Measurements from ENCODE around the gene SLC25A24. TPM values are rescaled to one million over a fixed set of nuclear protein-coding genes. Genes with fewer than 3 reads are reported as not detected.
"Not testable (repeated sequence)": the region's sequence is repeated elsewhere in the genome, so short reads cannot be mapped to it uniquely, and the experiment has no call there.

The SLC25A24 gene
- total RNA-seq, 4 donors from 2014 or later = 6.8 to 12.3 (median 9.3) TPM

- no peaks in the 10 kb centered on the region for H3K36me3 ChIP-seq
- TF ChIP-seq POLR2A (IDR thresholded peaks at IDR 0.05) = no peak
- no peak for TF ChIP-seq CTCF (IDR thresholded peaks at IDR 0.05 in 4 of 5, conservative IDR thresholded peaks at IDR 0.05 in 1 of 5)
- H3K4me1 ChIP-seq = no peaks in the 10 kb centered on the region
- no peaks in the 10 kb centered on the region for H3K27me3 ChIP-seq
- no peak overlapping the region for H3K4me3 ChIP-seq
- in situ Hi-C loops (cut with MboI; ENCODE audit: low sequenced_read_pairs in 4 of 4) (loop anchor here in 3 of 4 donors (25.0 kb wide), 3 partner anchors 128 to 478 kb away; partner anchors contain the start of gene PRPF38B (in 1 of the 3)), intact Hi-C loops (cut with DNase I; ENCODE audit: low total_unique reads) (no loop called here)
- no peak overlapping the region for H3K27ac ChIP-seq
- no peaks in the 10 kb centered on the region for H3K9me3 ChIP-seq
- ATAC-seq (no peak), DNase-seq (no peak)
Observed at GRCh38 chr1:108208724-108209446, 8.7 kb upstream of the SLC25A24 start.

- H3K9me3 ChIP-seq, H3K27ac ChIP-seq, H3K36me3 ChIP-seq, H3K4me3 ChIP-seq, DNase-seq, ATAC-seq, H3K4me1 ChIP-seq, H3K27me3 ChIP-seq: not testable (repeated sequence)
- in situ Hi-C loops (cut with MboI; ENCODE audit: low sequenced_read_pairs in 4 of 4) (loop anchor here in 3 of 4 donors (25.0 kb wide), 3 partner anchors 134 to 484 kb away; partner anchors contain the start of gene PRPF38B (in 1 of the 3)), intact Hi-C loops (cut with DNase I; ENCODE audit: low total_unique reads) (loop anchor here (5.0 kb wide), 1 partner anchor 81 kb away; no protein-coding TSS in a partner anchor)
Observed at GRCh38 chr1:108203582-108203981, 3.4 kb upstream of the SLC25A24 start.

GRCh38 chr1:108201687-108202086, 1.5 kb upstream of the SLC25A24 start:
- intact Hi-C loops (cut with DNase I; ENCODE audit: low total_unique reads) = loop anchor here (5.0 kb wide), 1 partner anchor 79 kb away; no protein-coding TSS in a partner anchor
- ATAC-seq (no peak), DNase-seq (no peak)
- no peaks in the 10 kb centered on the region for H3K27me3 ChIP-seq
- H3K4me3 ChIP-seq = no peak overlapping the region
- H3K9me3 ChIP-seq = no peaks in the 10 kb centered on the region
- no peak overlapping the region for H3K27ac ChIP-seq
- no peak for TF ChIP-seq CTCF (IDR thresholded peaks at IDR 0.05 in 4 of 5, conservative IDR thresholded peaks at IDR 0.05 in 1 of 5)
- TF ChIP-seq POLR2A (IDR thresholded peaks at IDR 0.05) = no peak
- in situ Hi-C loops (cut with MboI; ENCODE audit: low sequenced_read_pairs in 4 of 4) = loop anchor here in 3 of 4 donors (25.0 kb wide), 3 partner anchors 136 to 486 kb away; partner anchors contain the start of gene PRPF38B (in 1 of the 3)
- H3K36me3 ChIP-seq = no peaks in the 10 kb centered on the region
- H3K4me1 ChIP-seq = peaks cover 18 to 19% of the 10 kb centered on the region in 2 donors

GRCh38 chr1:108200687-108201051, 526 bp upstream of the SLC25A24 start:
- Histone ChIP-seq H3K27me3 (no peaks in the 10 kb centered on the region), H3K4me3 (peak overlapping the region; percentile 84 to 97 (median 88)), H3K36me3 (no peaks in the 10 kb centered on the region), H3K4me1 (peaks cover 18 to 19% of the 10 kb centered on the region in 2 donors), H3K9me3 (no peaks in the 10 kb centered on the region), H3K27ac (peak overlapping the region; percentile 89 to 97 (median 92))
- peak; percentile 82 to 83 for ATAC-seq
- peak; percentile 55 to 58 for DNase-seq
- in situ Hi-C loops (cut with MboI; ENCODE audit: low sequenced_read_pairs in 4 of 4) (loop anchor here in 3 of 4 donors (25.0 kb wide), 3 partner anchors 137 to 487 kb away; partner anchors contain the start of gene PRPF38B (in 1 of the 3)), intact Hi-C loops (cut with DNase I; ENCODE audit: low total_unique reads) (loop anchor here (5.0 kb wide), 1 partner anchor 78 kb away; no protein-coding TSS in a partner anchor)
- TF ChIP-seq CTCF (IDR thresholded peaks at IDR 0.05 in 4 of 5, conservative IDR thresholded peaks at IDR 0.05 in 1 of 5) = peak in 2 of 5 experiments; percentile 34
- no peak for TF ChIP-seq POLR2A (IDR thresholded peaks at IDR 0.05)

GRCh38 chr1:108199201-108199691, 897 bp downstream of the SLC25A24 start:
- Histone ChIP-seq H3K4me1 (peaks cover 19 to 23% of the 10 kb centered on the region in 2 donors), H3K9me3 (no peaks in the 10 kb centered on the region), H3K4me3 (peak overlapping the region; percentile 84 to 97 (median 88)), H3K27me3 (no peaks in the 10 kb centered on the region), H3K27ac (peak overlapping the region; percentile 89 to 97 (median 92)), H3K36me3 (no peaks in the 10 kb centered on the region)
- TF ChIP-seq CTCF (IDR thresholded peaks at IDR 0.05 in 4 of 5, conservative IDR thresholded peaks at IDR 0.05 in 1 of 5) = no peak
- TF ChIP-seq POLR2A (IDR thresholded peaks at IDR 0.05) = no peak
- intact Hi-C loops (cut with DNase I; ENCODE audit: low total_unique reads) = loop anchor here (2.0 kb wide), 1 partner anchor 16 kb away; no protein-coding TSS in a partner anchor
- peak; percentile 28 to 45 for ATAC-seq
- in situ Hi-C loops (cut with MboI; ENCODE audit: low sequenced_read_pairs in 4 of 4) = loop anchor here in 1 of 4 donors (25.0 kb wide), 1 partner anchor 488 kb away; the partner anchor contains the start of gene PRPF38B
- DNase-seq = no peak

Measured in gastrocnemius medialis (tissue), 4 donors.